IMR-90 (cell line): ENCODE data around the gene BUB1B.
"Not testable (repeated sequence)": the region's sequence is repeated elsewhere in the genome, so short reads cannot be mapped to it uniquely, and the experiment has no call there.

ENCODE experiments used
- BHLHE40 ChIP-seq: fragments of 150-350 bp; IDR thresholded peaks from 2 replicates; pipeline ENCODE4 v1.6.1; 2016; ENCODE audit warnings: mild to moderate bottlenecking, low read depth, low read length
- CEBPB ChIP-seq: IDR thresholded peaks from 2 replicates; pipeline ENCODE4 v1.6.1; 2012; ENCODE audit warnings: low read depth, low read length, improper control_type of control experiment
- CHD1 ChIP-seq: IDR thresholded peaks from 2 replicates; pipeline ENCODE4 v1.6.1; 2012; ENCODE audit warnings: low read depth, low read length, improper control_type of control experiment
- FOS ChIP-seq: fragments of 150-350 bp; IDR thresholded peaks from 2 replicates; pipeline ENCODE4 v1.6.1; 2016; ENCODE audit warnings: low read depth, low read length
- MAFK ChIP-seq: IDR thresholded peaks from 2 replicates; pipeline ENCODE4 v1.6.1; 2012; ENCODE audit warnings: low read depth, low read length, improper control_type of control experiment
- MAZ ChIP-seq: IDR thresholded peaks from 2 replicates; pipeline ENCODE4 v1.6.1; 2012; ENCODE audit warnings: low read depth, mild to moderate bottlenecking, low read length, improper control_type of control experiment, moderate library complexity, borderline replicate concordance
- MXI1 ChIP-seq: IDR thresholded peaks from 2 replicates; pipeline ENCODE4 v1.6.1; 2012; ENCODE audit warnings: low read depth, mild to moderate bottlenecking, low read length, moderate library complexity, borderline replicate concordance
- POLR2A ChIP-seq: IDR thresholded peaks from 2 replicates; pipeline ENCODE4 v1.6.1; 2012; ENCODE audit warnings: mild to moderate bottlenecking, low read depth, low read length
- RFX5 ChIP-seq: IDR thresholded peaks from 2 replicates; pipeline ENCODE4 v1.8.0; 2012; ENCODE audit warnings: low read depth, mild to moderate bottlenecking, low read length, moderate library complexity
- SMC3 ChIP-seq: fragments of 150-350 bp; IDR thresholded peaks from 2 replicates; pipeline ENCODE4 v1.6.1; 2016; ENCODE audit warnings: low read depth, mild to moderate bottlenecking, antibody characterized with exemption, low read length, moderate library complexity
- TF ChIP-seq, protein P1 (sequence below): conservative IDR thresholded peaks from 2 replicates; pipeline ENCODE4 v1.5.1; 2012; ENCODE audit warnings: mild to moderate bottlenecking, low read depth, low read length, improper control_type of control experiment
- TF ChIP-seq, protein P2 (sequence below): fragments of 150-350 bp; IDR thresholded peaks from 2 replicates; pipeline ENCODE4 v1.6.1; 2016; ENCODE audit warnings: low read depth, mild to moderate bottlenecking, low read length, moderate library complexity, borderline replicate concordance
- TF ChIP-seq, protein P3 (sequence below): fragments of 150-350 bp; IDR thresholded peaks from 2 replicates; pipeline ENCODE4 v1.6.1; 2017; ENCODE audit warnings: mild to moderate bottlenecking, antibody characterized with exemption, low read length, low read depth

DNA sequence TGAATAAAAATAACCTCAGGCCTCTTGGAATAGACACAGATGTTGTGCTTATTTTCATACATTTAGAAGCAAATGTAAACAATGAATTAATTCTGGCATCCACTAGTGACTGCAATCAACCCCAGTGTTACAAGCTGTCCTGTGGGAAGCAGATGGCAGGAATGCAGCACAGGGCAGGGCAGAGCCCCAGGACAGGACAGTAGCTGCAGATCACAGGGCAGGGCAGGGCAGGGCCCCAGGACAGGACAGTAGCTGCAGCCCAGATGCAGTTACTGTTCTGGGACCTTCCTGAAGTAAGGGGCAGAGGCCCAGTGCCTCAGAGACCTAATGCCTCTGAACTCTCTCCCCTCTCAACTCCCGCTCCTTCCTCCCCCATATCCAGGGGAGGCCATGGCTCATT lies 37.9 kb upstream of the BUB1B start:
- TF ChIP-seq POLR2A, CEBPB, SMC3, MAZ, FOS, CHD1, BHLHE40, MXI1, MAFK, RFX5: not testable (repeated sequence)
- TF ChIP-seq, protein P1, sequence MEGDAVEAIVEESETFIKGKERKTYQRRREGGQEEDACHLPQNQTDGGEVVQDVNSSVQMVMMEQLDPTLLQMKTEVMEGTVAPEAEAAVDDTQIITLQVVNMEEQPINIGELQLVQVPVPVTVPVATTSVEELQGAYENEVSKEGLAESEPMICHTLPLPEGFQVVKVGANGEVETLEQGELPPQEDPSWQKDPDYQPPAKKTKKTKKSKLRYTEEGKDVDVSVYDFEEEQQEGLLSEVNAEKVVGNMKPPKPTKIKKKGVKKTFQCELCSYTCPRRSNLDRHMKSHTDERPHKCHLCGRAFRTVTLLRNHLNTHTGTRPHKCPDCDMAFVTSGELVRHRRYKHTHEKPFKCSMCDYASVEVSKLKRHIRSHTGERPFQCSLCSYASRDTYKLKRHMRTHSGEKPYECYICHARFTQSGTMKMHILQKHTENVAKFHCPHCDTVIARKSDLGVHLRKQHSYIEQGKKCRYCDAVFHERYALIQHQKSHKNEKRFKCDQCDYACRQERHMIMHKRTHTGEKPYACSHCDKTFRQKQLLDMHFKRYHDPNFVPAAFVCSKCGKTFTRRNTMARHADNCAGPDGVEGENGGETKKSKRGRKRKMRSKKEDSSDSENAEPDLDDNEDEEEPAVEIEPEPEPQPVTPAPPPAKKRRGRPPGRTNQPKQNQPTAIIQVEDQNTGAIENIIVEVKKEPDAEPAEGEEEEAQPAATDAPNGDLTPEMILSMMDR = not testable (repeated sequence)
- TF ChIP-seq, protein P2, sequence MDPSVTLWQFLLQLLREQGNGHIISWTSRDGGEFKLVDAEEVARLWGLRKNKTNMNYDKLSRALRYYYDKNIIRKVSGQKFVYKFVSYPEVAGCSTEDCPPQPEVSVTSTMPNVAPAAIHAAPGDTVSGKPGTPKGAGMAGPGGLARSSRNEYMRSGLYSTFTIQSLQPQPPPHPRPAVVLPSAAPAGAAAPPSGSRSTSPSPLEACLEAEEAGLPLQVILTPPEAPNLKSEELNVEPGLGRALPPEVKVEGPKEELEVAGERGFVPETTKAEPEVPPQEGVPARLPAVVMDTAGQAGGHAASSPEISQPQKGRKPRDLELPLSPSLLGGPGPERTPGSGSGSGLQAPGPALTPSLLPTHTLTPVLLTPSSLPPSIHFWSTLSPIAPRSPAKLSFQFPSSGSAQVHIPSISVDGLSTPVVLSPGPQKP = not testable (repeated sequence)
- TF ChIP-seq, protein P3, sequence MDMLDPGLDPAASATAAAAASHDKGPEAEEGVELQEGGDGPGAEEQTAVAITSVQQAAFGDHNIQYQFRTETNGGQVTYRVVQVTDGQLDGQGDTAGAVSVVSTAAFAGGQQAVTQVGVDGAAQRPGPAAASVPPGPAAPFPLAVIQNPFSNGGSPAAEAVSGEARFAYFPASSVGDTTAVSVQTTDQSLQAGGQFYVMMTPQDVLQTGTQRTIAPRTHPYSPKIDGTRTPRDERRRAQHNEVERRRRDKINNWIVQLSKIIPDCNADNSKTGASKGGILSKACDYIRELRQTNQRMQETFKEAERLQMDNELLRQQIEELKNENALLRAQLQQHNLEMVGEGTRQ = not testable (repeated sequence)
